Gastroesophageal sphincter (tissue), 3 donors: ENCODE measurements around the gene POLR2L.

Experiments used
- POLR2A ChIP-seq, 2 donors: fragments of 450-650 bp; IDR thresholded peaks; one replicate each; pipeline ENCODE4 v1.6.1; 2017; ENCODE audit warnings: antibody characterized with exemption in 2 of 2, mild to moderate bottlenecking in 2 of 2, moderate library complexity in 1 of 2
- TF ChIP-seq, protein P1 (sequence below), 4 experiments: fragments of 200-600 bp in 2 of 4; fragments of 450-650 bp in 2 of 4; sonication (generic) in 1 of 4; IDR thresholded peaks; one replicate each; pipeline ENCODE4 v1.5.1; 2017 to 2019; ENCODE audit warnings: antibody characterized with exemption in 4 of 4, mild to moderate bottlenecking in 2 of 4, moderate library complexity in 2 of 4

DNA sequence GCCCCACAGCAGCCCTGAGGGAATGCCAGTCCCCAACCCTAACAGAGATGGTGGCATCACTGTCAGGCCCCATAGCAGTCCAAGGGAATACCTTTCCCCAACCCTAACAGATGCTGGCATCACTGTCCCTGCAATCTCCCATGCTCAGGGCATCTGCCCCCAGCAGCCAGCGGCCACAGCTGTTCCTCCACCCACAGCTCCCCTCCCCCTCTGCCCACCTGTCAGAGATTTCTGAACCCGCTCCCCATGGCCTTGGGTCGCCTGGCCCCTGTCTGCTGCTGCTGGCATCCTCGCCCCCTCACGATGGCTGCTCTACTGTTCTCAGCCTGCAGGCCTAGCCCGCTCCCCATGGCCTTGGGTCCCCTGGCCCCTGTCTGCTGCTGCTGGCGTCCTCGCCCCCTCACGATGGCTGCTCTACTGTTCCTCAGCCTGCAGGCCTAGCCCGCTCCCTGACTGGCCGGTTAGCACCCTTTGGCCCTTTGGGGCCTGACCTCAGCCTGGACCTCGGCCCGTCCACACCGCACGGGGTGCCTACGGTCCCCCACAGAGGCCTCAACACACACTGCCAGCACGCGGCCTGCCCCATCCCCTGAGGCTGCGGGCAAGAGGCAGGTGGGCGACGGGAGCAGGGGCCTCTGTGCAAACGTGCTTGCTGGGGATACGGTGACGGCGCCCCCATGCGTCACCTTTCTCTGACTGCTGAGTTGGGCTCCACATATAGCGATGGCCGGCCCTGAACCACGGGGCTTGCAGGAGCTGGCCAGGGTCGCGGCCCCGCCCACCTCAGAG is 47.6 kb upstream of the POLR2L start:
- TF ChIP-seq, protein P1, sequence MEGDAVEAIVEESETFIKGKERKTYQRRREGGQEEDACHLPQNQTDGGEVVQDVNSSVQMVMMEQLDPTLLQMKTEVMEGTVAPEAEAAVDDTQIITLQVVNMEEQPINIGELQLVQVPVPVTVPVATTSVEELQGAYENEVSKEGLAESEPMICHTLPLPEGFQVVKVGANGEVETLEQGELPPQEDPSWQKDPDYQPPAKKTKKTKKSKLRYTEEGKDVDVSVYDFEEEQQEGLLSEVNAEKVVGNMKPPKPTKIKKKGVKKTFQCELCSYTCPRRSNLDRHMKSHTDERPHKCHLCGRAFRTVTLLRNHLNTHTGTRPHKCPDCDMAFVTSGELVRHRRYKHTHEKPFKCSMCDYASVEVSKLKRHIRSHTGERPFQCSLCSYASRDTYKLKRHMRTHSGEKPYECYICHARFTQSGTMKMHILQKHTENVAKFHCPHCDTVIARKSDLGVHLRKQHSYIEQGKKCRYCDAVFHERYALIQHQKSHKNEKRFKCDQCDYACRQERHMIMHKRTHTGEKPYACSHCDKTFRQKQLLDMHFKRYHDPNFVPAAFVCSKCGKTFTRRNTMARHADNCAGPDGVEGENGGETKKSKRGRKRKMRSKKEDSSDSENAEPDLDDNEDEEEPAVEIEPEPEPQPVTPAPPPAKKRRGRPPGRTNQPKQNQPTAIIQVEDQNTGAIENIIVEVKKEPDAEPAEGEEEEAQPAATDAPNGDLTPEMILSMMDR (IDR thresholded peaks at IDR 0.05), result no peak
- no peak for TF ChIP-seq POLR2A (IDR thresholded peaks at IDR 0.05)
